NCI-H2107 (cell line): ENCODE results near the gene SLC39A8.

Experiments
- DNase-seq: peaks from one replicate; lab custom pipeline; 2025; lab: John Stamatoyannopoulos, UW

SLC39A8 gene

DNA sequence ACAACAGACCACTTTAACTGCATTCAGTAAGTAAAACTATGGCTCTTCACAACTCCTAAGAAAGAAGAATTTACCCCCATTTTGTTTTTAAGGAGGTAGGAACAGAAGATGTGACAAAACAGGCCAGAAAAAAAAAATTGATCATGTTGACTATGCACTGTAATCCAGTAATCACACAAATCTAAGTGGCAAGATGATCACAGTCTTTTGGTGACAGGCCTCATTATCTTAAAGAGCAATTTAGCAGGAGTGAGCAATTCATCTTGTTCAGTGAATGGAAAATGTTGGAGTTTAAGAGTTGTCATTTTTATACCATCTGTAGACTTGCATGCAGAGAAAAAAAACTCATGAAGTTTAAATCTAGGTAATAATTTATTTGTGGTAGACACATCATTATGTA, 115.1 kb downstream of the SLC39A8 start:
- no peak for DNase-seq

DNA sequence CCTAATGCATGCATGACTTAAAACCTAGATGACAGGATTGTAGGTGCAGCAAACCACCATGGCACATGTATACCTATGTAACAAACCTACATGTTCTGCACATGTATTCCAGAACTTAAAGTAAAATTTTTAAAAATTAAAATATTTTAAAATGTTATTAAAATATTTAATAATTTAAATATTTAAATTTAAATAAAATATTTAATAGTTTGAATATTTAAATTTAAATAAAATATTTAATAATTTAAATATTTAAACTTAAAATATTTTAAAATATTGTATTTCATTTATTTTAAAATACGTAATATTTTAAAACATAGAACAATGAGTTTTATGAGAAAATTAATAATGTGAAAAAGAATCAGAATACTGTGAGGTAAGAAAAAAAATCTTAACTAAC, 117.9 kb downstream of the SLC39A8 start:
- DNase-seq, result no peak

DNA sequence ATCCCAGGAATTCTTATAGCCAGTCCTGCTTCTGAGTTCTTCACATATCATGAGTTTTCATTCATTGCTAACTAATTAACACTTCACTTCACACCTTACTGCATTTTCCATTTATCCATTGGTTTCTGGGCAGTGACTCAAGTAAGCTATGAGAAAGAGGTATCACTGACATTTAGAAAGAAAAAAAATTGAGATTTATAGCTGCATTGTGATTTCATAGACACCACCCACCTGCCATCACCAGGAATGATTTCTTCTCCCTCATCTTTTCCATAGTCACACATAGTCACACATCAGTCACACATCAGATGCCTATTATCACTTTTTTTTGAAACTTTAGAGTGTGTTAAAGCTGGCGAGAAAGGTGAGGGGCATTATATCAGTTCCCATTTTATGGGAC, 121.8 kb downstream of the SLC39A8 start:
- no peak for DNase-seq

DNA sequence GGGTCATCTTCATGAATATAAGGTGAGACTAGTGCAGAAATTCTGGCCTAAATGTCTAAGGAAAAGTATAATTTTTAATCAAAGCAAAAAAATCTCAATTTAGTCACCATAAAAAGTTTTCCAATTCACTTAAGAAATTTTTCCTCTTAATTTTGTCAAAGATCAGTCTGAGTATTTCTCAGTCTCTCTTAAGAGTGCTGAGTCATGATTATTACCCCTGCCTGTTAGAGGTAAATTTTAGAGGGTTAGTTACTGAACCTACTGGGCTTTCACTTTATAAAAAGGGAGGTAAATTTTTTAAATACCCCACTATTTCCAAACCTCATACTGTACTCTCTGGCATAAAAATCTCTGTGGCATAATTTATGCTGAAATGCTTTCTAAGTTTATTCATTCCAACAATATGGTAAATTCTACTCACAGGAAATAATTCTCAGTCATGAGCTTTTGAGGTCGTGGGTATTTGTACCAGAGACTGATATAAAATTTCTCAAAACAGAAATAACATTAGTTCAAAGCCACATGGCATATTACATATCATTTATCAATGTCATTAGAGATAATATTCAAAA, 122.4 kb downstream of the SLC39A8 start:
- DNase-seq, result no peak

DNA sequence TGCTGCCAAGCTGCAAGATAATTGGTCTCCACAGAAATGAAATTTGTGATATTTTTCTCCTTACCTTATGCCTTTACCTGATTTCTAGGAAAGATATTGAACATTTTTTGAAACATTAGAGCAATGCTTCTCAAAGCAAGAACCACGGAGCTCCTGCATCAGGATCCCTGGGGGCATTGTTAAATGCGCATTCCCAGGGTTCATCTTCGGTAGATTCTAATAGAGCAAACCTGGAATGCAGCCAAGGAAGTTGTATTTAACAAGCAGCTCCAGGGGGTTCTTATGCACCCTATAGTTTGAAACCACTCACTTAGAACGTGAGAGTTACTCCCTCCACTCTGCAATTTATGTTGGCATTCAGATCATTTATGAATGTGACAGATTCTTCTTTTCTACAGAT, 126.2 kb downstream of the SLC39A8 start:
- no peak for DNase-seq

DNA sequence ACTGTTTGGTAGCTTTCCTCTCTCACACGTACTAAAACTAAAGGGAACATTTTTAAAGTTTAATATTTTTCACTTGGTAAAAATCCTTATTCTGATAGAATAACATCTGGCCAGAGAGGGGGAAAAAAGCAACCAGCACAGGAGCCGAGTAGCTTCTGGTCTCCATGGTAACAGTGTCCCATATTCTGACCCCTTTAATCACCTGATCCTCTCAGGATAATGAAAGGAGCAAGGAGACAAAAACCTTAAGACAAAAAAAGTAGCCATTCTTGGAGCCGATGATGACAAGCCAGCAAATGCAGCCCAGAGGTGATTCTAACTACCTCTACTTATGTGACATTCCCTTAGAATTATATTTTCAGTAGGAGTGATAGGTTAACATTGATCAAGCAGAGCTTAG, 126.6 kb downstream of the SLC39A8 start:
- DNase-seq, result no peak

DNA sequence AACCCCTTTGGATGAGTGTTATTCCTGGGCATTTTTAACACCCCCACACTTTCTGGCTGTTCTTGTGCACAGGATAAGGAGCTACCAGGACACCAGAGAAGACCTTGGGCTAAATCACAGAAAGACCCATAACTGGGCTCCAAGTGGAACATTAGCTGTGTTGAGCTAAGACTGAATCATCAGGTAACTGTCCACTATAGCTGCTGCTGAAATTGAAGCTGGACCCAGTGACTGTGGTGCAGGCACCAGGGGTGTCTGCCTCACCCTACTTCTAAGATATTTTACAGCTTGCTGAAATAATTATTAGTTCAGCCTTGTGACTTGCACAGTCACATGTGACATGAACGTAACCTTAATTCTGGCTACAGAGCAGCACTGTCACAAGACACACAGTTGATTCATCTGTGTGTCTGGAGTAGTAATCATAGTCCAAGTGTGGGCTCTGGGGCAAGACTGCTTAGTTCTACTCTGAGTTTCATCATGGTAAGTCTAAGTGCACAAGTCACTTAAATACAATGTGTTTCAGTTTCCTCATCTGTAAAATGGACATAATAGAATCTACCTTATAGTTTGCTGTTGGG, 127.4 kb downstream of the SLC39A8 start:
- no peak for DNase-seq

DNA sequence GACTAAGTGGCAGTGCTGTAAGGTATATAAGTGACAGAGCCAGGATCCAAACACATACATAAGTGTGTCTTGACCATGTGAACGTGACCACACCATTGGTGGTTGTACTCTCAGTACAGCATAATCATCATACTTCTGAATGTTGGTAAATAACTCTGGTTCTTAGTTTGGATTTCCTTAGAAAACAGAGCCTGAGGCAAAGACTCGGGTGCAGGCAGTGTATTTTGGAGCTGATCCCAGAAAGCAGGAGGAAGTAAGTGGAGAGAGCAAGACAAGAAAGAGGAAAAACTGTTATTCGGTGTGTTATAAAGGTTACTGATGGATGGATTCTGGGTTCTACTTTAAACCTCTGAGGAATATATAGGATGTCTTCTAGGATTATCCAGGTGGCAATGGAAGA, 127.9 kb downstream of the SLC39A8 start:
- DNase-seq, result no peak

DNA sequence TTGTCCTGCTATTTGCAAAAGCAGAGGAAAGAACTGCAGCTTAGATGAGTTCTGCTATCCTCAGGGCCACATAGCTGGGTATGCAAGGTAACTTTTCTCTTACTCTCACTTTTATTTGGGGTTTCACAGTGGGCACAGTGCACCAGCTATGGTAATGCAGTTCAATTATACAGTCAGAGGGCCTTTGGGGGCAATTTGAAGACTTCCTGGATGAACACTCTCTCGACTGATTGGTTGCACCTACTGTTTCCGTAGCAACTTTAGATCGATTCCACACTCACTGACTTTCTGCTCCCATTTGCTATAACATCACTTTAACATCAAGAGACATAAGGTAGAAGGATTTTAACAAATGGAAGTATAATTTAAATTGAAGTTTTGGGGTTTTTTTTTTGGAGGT, 128.6 kb downstream of the SLC39A8 start:
- DNase-seq, result no peak

DNA sequence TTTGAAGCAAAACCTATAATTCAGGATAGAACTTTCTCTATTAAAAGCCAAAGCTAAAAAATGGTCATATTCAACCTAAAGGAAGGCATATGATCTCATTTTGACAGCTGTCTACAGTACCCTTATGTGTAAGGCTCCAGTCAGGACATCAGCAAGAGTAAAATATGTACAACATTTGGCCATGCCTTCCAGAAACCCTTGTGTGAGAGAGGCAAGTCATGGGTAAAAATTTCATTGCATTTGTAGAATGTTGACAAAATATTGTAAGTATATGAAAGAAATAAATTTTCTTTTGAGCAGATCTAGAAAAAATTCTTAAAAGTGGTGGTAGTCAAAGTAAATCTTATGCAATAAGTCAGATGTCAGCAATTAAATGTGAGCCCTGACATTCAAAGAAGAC, 132.3 kb downstream of the SLC39A8 start:
- no peak for DNase-seq
